ENCODE data around the gene RAD51B. TPM values are rescaled to one million over a fixed set of nuclear protein-coding genes. Genes with fewer than 3 reads are reported as not detected.

Gene RAD51B
- polyA plus RNA-seq, 1 donor (not counting 4 experiments of a cell fraction or from before 2014, with no cell fraction given) = 13.3 TPM

GRCh38 chr14:68260121-68260520 is 440.5 kb downstream of the RAD51B start:
- no peaks in the 10 kb centered on the region for H3K4me1 ChIP-seq (ENCODE audit: control insufficient read depth, extremely low read depth, insufficient read depth, low read length)
- no peak overlapping the region for H3K9ac ChIP-seq (ENCODE audit: control insufficient read depth, extremely low read depth, insufficient read depth, low read length)
- no peak overlapping the region for H3K27ac ChIP-seq (ENCODE audit: control insufficient read depth, insufficient read depth, low read length)
- H2AFZ ChIP-seq (ENCODE audit: control insufficient read depth, low read length) = no peak overlapping the region
- no peaks in the 10 kb centered on the region for H3K27me3 ChIP-seq (ENCODE audit: control insufficient read depth, extremely low read depth, insufficient read depth, low read length)
- dilution Hi-C loops (cut with MboI; ENCODE audit: extremely low pct_ligation_motif_present, low sequenced_read_pairs) = no loop called here
- H3K36me3 ChIP-seq (ENCODE audit: control insufficient read depth in 2 of 2, extremely low read depth in 1 of 2, insufficient read depth in 2 of 2, low read length in 2 of 2) = no peaks in the 10 kb centered on the region
- H3K9me3 ChIP-seq (ENCODE audit: control insufficient read depth, low read depth, low read length) = no peaks in the 10 kb centered on the region
- FAIRE-seq (no peak), DNase-seq (ENCODE audit: low read depth, low spot score) (no peak)
- no peak overlapping the region for H3K4me3 ChIP-seq (ENCODE audit: control insufficient read depth in 2 of 3, extremely low read depth in 1 of 3, insufficient read depth in 2 of 3, low read depth in 1 of 3, low read length in 3 of 3)
- H3K9me1 ChIP-seq (ENCODE audit: control insufficient read depth, extremely low read depth, insufficient read depth, low read length) = no peaks in the 10 kb centered on the region
- no peaks in the 10 kb centered on the region for H4K20me1 ChIP-seq (ENCODE audit: control insufficient read depth, extremely low read depth, insufficient read depth, low read length)
- no peak overlapping the region for H3K4me2 ChIP-seq (ENCODE audit: control insufficient read depth, extremely low read depth, insufficient read depth, low read depth, low read length)
- TF ChIP-seq CTCF (optimal IDR thresholded peaks at IDR 0.05 in 1 of 3, IDR thresholded peaks at IDR 0.05 in 1 of 3, conservative IDR thresholded peaks at IDR 0.05 in 1 of 3; ENCODE audit: extremely low read depth in 1 of 3, insufficient read depth in 2 of 3, low read length in 3 of 3) (no peak), EZH2 (IDR thresholded peaks at IDR 0.05; ENCODE audit: low read length) (no peak)
- H3K79me2 ChIP-seq (ENCODE audit: control insufficient read depth, insufficient read depth, low read length) = no peaks in the 10 kb centered on the region

- no peak overlapping the region for H3K27ac ChIP-seq (ENCODE audit: control insufficient read depth, insufficient read depth, low read length)
- no peaks in the 10 kb centered on the region for H3K9me1 ChIP-seq (ENCODE audit: control insufficient read depth, extremely low read depth, insufficient read depth, low read length)
- DNase-seq (ENCODE audit: low read depth, low spot score) (no peak), FAIRE-seq (no peak)
- H2AFZ ChIP-seq (ENCODE audit: control insufficient read depth, low read length) = no peak overlapping the region
- H3K9me3 ChIP-seq (ENCODE audit: control insufficient read depth, low read depth, low read length) = no peaks in the 10 kb centered on the region
- dilution Hi-C loops (cut with MboI; ENCODE audit: extremely low pct_ligation_motif_present, low sequenced_read_pairs) = no loop called here
- no peak overlapping the region for H3K9ac ChIP-seq (ENCODE audit: control insufficient read depth, extremely low read depth, insufficient read depth, low read length)
- H3K4me1 ChIP-seq (ENCODE audit: control insufficient read depth, extremely low read depth, insufficient read depth, low read length) = no peaks in the 10 kb centered on the region
- no peak overlapping the region for H3K4me3 ChIP-seq (ENCODE audit: control insufficient read depth in 2 of 3, extremely low read depth in 1 of 3, insufficient read depth in 2 of 3, low read depth in 1 of 3, low read length in 3 of 3)
- no peak for TF ChIP-seq CTCF (optimal IDR thresholded peaks at IDR 0.05 in 1 of 3, IDR thresholded peaks at IDR 0.05 in 1 of 3, conservative IDR thresholded peaks at IDR 0.05 in 1 of 3; ENCODE audit: extremely low read depth in 1 of 3, insufficient read depth in 2 of 3, low read length in 3 of 3)
- TF ChIP-seq EZH2 (IDR thresholded peaks at IDR 0.05; ENCODE audit: low read length) = no peak
- no peaks in the 10 kb centered on the region for H3K27me3 ChIP-seq (ENCODE audit: control insufficient read depth, extremely low read depth, insufficient read depth, low read length)
- no peaks in the 10 kb centered on the region for H3K36me3 ChIP-seq (ENCODE audit: control insufficient read depth in 2 of 2, extremely low read depth in 1 of 2, insufficient read depth in 2 of 2, low read length in 2 of 2)
- H3K79me2 ChIP-seq (ENCODE audit: control insufficient read depth, insufficient read depth, low read length) = no peaks in the 10 kb centered on the region
- no peaks in the 10 kb centered on the region for H4K20me1 ChIP-seq (ENCODE audit: control insufficient read depth, extremely low read depth, insufficient read depth, low read length)
- no peak overlapping the region for H3K4me2 ChIP-seq (ENCODE audit: control insufficient read depth, extremely low read depth, insufficient read depth, low read depth, low read length)
Observed at GRCh38 chr14:68261092-68261842, 441.7 kb downstream of the RAD51B start.

All from keratinocyte (primary cell).